OCI-LY7 (cell line): ENCODE measurements around the gene MSRB3. TPM values are rescaled to one million over a fixed set of nuclear protein-coding genes. Genes with fewer than 3 reads are reported as not detected.

ENCODE experiments used
- BruUV-seq: library from RNA; stranded (reverse); fragments of 400-500 nt; replicated peaks from 2 replicates; lab custom pipeline; 2021; lab: Mats Ljungman, UMichigan
- CTCF ChIA-PET: fragments of 300-600 bp; sonication (Branson Sonifier 250); formaldehyde crosslinking; loops from one replicate; lab custom pipeline; 2022; ENCODE audit warnings: antibody characterized with exemption; ENCODE audit not compliant: unreplicated experiment; lab: Charles Lee
- POLR2A ChIA-PET: fragments of 300-600 bp; sonication (Branson Sonifier 250); formaldehyde crosslinking; loops from one replicate; lab custom pipeline; 2022; ENCODE audit warnings: antibody characterized with exemption; lab: Charles Lee
- DNase-seq: peaks from one replicate; pipeline ENCODE4 v3.0.0-alpha.2; 2015; ENCODE audit warnings: low spot score
- H2AFZ ChIP-seq: fragments of 200-600 bp; sonication (generic), shearing (Covaris generic); 2 replicates; pipeline ENCODE4 v1.6.1; 2014; ENCODE audit warnings: mild to moderate bottlenecking, antibody characterized with exemption, low read length, moderate library complexity
- H3K27ac ChIP-seq: fragments of 200-600 bp; sonication (generic); 2 replicates; pipeline ENCODE4 v1.5.1; 2014; ENCODE audit warnings: mixed run types, low read depth, mild to moderate bottlenecking, moderate library complexity, low read length, inconsistent platforms; ENCODE audit not compliant: poor library complexity, severe bottlenecking
- H3K36me3 ChIP-seq: fragments of 200-600 bp; sonication (generic); 2 replicates; pipeline ENCODE4 v1.6.1; 2014; ENCODE audit warnings: mild to moderate bottlenecking, antibody characterized with exemption, low read length, moderate library complexity, mixed read lengths; ENCODE audit not compliant: insufficient read depth
- H3K4me1 ChIP-seq: fragments of 200-600 bp; sonication (generic); 2 replicates; pipeline ENCODE4 v1.5.1; 2014; ENCODE audit warnings: mild to moderate bottlenecking, low read length; ENCODE audit not compliant: insufficient read depth, poor library complexity, severe bottlenecking
- H3K4me2 ChIP-seq: fragments of 200-600 bp; sonication (generic); 2 replicates; pipeline ENCODE4 v1.6.1; 2014; ENCODE audit warnings: mild to moderate bottlenecking, low read length
- H3K4me3 ChIP-seq: fragments of 200-600 bp; sonication (generic); 2 replicates; pipeline ENCODE4 v1.5.1; 2014; ENCODE audit warnings: mild to moderate bottlenecking, low read depth, low read length; ENCODE audit not compliant: poor library complexity, severe bottlenecking
- H3K79me2 ChIP-seq: fragments of 200-600 bp; sonication (generic); 2 replicates; pipeline ENCODE4 v1.6.1; 2016; ENCODE audit warnings: low read depth, mild to moderate bottlenecking, low read length, moderate library complexity, mixed read lengths; ENCODE audit not compliant: insufficient read depth
- H3K9me2 ChIP-seq: fragments of 200-600 bp; sonication (generic); 2 replicates; pipeline ENCODE4 v1.6.1; 2016; ENCODE audit warnings: mild to moderate bottlenecking, low read length, mixed read lengths; ENCODE audit not compliant: insufficient read depth
- H3K9me3 ChIP-seq: fragments of 200-600 bp; sonication (generic); 2 replicates; pipeline ENCODE4 v1.6.1; 2014; ENCODE audit warnings: mild to moderate bottlenecking, mixed run types, low read length, mixed read lengths
- H4K20me1 ChIP-seq: fragments of 200-600 bp; sonication (generic); 2 replicates; pipeline ENCODE4 v1.6.1; 2014; ENCODE audit warnings: mild to moderate bottlenecking, antibody characterized with exemption, low read length, moderate library complexity, mixed read lengths; ENCODE audit not compliant: insufficient read depth
- EZH2phosphoT487 ChIP-seq: fragments of 200-600 bp; sonication (generic); IDR thresholded peaks from 2 replicates; pipeline ENCODE4 v1.6.1; 2018; ENCODE audit warnings: low read depth, borderline replicate concordance, mild to moderate bottlenecking, mixed run types, antibody characterized with exemption, low read length, moderate library complexity, mixed read lengths
- intact Hi-C: fragments of 100-400 bp; cut with micrococcal nuclease; formaldehyde crosslinking; loops from one replicate; pipeline ENCODE4 v1.10.0; 2022; ENCODE audit not compliant: unreplicated experiment
- total RNA-seq, 2 experiments: library from RNA; depleted of rRNA in 1 of 2; stranded (reverse); fragments of >200 nt in 1 of 2; shearing (Covaris generic) in 1 of 2; gene quantifications; 2 replicates each; pipeline ENCODE4 v1.2.3, GENCODE V29; 2014 to 2022
- TF ChIP-seq, protein P1 (sequence below): fragments of 200-600 bp; sonication (generic); conservative IDR thresholded peaks from 2 replicates; pipeline ENCODE4 v1.5.1; 2014; ENCODE audit warnings: mild to moderate bottlenecking, antibody characterized with exemption, low read length, moderate library complexity, mixed read lengths

Gene MSRB3
- total RNA-seq, 2 experiments from 2014 or later: not detected

DNA sequence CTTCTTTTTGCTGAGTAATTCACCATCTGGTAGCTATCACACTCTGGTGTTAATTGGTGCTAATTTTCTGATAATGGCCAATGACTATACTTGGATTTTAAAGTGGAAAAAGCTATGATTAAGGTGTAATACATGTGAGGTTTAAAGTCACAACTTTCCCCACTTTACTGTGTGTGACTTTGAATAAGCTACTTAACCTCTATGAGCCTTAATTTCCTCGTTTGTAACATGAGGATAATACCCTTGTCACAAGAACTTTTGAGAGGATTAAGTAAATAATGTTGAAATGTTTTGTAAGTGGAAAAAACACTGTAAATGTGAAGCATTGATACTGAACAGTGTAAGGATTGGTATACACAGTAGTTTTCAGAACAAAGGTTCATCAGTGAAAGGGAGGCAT, 65.3 kb downstream of the MSRB3 start:
- DNase-seq: no peak
- no TSS peak for BruUV-seq
- H3K4me3 ChIP-seq: no peak overlapping the region
- H3K9me3 ChIP-seq: no peaks in the 10 kb centered on the region
- no peak overlapping the region for H2AFZ ChIP-seq
- intact Hi-C loops: no loop called here
- H3K79me2 ChIP-seq: no peaks in the 10 kb centered on the region
- no peaks in the 10 kb centered on the region for H3K4me1 ChIP-seq
- no peak overlapping the region for H3K27ac ChIP-seq
- no peak overlapping the region for H3K4me2 ChIP-seq
- TF ChIP-seq, protein P1, sequence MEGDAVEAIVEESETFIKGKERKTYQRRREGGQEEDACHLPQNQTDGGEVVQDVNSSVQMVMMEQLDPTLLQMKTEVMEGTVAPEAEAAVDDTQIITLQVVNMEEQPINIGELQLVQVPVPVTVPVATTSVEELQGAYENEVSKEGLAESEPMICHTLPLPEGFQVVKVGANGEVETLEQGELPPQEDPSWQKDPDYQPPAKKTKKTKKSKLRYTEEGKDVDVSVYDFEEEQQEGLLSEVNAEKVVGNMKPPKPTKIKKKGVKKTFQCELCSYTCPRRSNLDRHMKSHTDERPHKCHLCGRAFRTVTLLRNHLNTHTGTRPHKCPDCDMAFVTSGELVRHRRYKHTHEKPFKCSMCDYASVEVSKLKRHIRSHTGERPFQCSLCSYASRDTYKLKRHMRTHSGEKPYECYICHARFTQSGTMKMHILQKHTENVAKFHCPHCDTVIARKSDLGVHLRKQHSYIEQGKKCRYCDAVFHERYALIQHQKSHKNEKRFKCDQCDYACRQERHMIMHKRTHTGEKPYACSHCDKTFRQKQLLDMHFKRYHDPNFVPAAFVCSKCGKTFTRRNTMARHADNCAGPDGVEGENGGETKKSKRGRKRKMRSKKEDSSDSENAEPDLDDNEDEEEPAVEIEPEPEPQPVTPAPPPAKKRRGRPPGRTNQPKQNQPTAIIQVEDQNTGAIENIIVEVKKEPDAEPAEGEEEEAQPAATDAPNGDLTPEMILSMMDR: no peak
- TF ChIP-seq EZH2phosphoT487: no peak
- no peaks in the 10 kb centered on the region for H4K20me1 ChIP-seq
- no peaks in the 10 kb centered on the region for H3K9me2 ChIP-seq
- H3K36me3 ChIP-seq: no peaks in the 10 kb centered on the region
- CTCF ChIA-PET: no interaction called here
- POLR2A ChIA-PET: interaction anchor here (0.7 kb wide), 1 partner anchor 423 kb away, joined by 3 read pairs; no protein-coding TSS in a partner anchor

GRCh38 chr12:65355461-65355860, 77.0 kb downstream of the MSRB3 start:
- H3K4me1 ChIP-seq: no peaks in the 10 kb centered on the region
- DNase-seq: no peak
- no peaks in the 10 kb centered on the region for H3K9me2 ChIP-seq
- no peaks in the 10 kb centered on the region for H3K79me2 ChIP-seq
- no peaks in the 10 kb centered on the region for H3K36me3 ChIP-seq
- no peak overlapping the region for H3K4me2 ChIP-seq
- TF ChIP-seq, protein P1: no peak
- TF ChIP-seq EZH2phosphoT487: no peak
- no TSS peak for BruUV-seq
- H3K27ac ChIP-seq: no peak overlapping the region
- H3K9me3 ChIP-seq: no peaks in the 10 kb centered on the region
- H4K20me1 ChIP-seq: no peaks in the 10 kb centered on the region
- no peak overlapping the region for H2AFZ ChIP-seq
- intact Hi-C loops: no loop called here
- H3K4me3 ChIP-seq: no peak overlapping the region
- CTCF ChIA-PET: no interaction called here
- POLR2A ChIA-PET: no interaction called here

GRCh38 chr12:65362234-65363031, 84.0 kb downstream of the MSRB3 start:
- H3K4me2 ChIP-seq: no peak overlapping the region

More at GRCh38 chr12:65362234-65363031, 84.0 kb downstream of the MSRB3 start:
- Histone ChIP-seq H3K36me3 (no peaks in the 10 kb centered on the region), H3K79me2 (no peaks in the 10 kb centered on the region), H3K9me3 (no peaks in the 10 kb centered on the region), H3K9me2 (no peaks in the 10 kb centered on the region), H3K27ac (no peak overlapping the region), H4K20me1 (no peaks in the 10 kb centered on the region), H2AFZ (no peak overlapping the region), H3K4me3 (no peak overlapping the region), H3K4me1 (no peaks in the 10 kb centered on the region)
- intact Hi-C loops: no loop called here
- BruUV-seq: no TSS peak
- CTCF ChIA-PET: no interaction called here
- no peak for DNase-seq
- no peak for TF ChIP-seq EZH2phosphoT487
- TF ChIP-seq, protein P1: no peak
- POLR2A ChIA-PET: no interaction called here
